HG03565 (cell line): Measurements from ENCODE around the gene DDHD1.
A peak's percentile ranks its signal among the peaks of the same experiment; 100 is the strongest.
"Not testable (repeated sequence)": the region's sequence is repeated elsewhere in the genome, so short reads cannot be mapped to it uniquely, and the experiment has no call there.

Experiments
- ATAC-seq: cut with Tn5 transposase; IDR thresholded peaks from one replicate; pipeline ENCODE4 v1.9.1; 2021; ENCODE audit warnings: mild to moderate bottlenecking, moderate library complexity; ENCODE audit not compliant: unreplicated experiment

The DDHD1 gene

GRCh38 chr14:53152887-53153701 lies at the start of gene DDHD1:
TSS of gene DDHD1 (minus strand) at chr14:53153323. CDS start at chr14:53153098, 225 bp downstream.
- peak; percentile 45 for ATAC-seq

- ATAC-seq: no peak
Observed at GRCh38 chr14:53195949-53196348, 42.8 kb upstream of the DDHD1 start.

GRCh38 chr14:53193193-53193592 lies 40.1 kb upstream of the DDHD1 start:
- no peak for ATAC-seq

- no peak for ATAC-seq
Observed at GRCh38 chr14:53192052-53192760, 39.1 kb upstream of the DDHD1 start.

- ATAC-seq: peak; percentile 56
Observed at GRCh38 chr14:53190938-53191337, 37.8 kb upstream of the DDHD1 start.

GRCh38 chr14:53187921-53188463 lies 34.9 kb upstream of the DDHD1 start:
- ATAC-seq: no peak

- no peak for ATAC-seq
Observed at GRCh38 chr14:53186532-53186931, 33.4 kb upstream of the DDHD1 start.

GRCh38 chr14:53183611-53184010 lies 30.5 kb upstream of the DDHD1 start:
- no peak for ATAC-seq

GRCh38 chr14:53183056-53183455 lies 29.9 kb upstream of the DDHD1 start:
- ATAC-seq: no peak

GRCh38 chr14:53181463-53182081 lies 28.4 kb upstream of the DDHD1 start:
- not testable (repeated sequence) for ATAC-seq

- no peak for ATAC-seq
Observed at GRCh38 chr14:53180272-53181221, 27.4 kb upstream of the DDHD1 start.

- ATAC-seq: not testable (repeated sequence)
Observed at GRCh38 chr14:53179486-53180005, 26.4 kb upstream of the DDHD1 start.

- no peak for ATAC-seq
Observed at GRCh38 chr14:53175375-53175774, 22.3 kb upstream of the DDHD1 start.

- no peak for ATAC-seq
Observed at GRCh38 chr14:53174918-53175317, 21.8 kb upstream of the DDHD1 start.

- no peak for ATAC-seq
Observed at GRCh38 chr14:53168786-53169185, 15.7 kb upstream of the DDHD1 start.

- no peak for ATAC-seq
Observed at GRCh38 chr14:53167602-53168328, 14.6 kb upstream of the DDHD1 start.

GRCh38 chr14:53161758-53162435 lies 8.8 kb upstream of the DDHD1 start:
- no peak for ATAC-seq

- no peak for ATAC-seq
Observed at GRCh38 chr14:53156238-53156637, 3.1 kb upstream of the DDHD1 start.

GRCh38 chr14:53153702-53154112 lies 584 bp upstream of the DDHD1 start:
- ATAC-seq: no peak
